Stimulated activated CD8-positive, alpha-beta memory T cell treated with anti-CD3 and anti-CD28 coated beads, Interleukin-7, amount 100 ng/mL, for 48 hours (primary cell): ENCODE results near the gene EGF.
"Not testable (repeated sequence)": the region's sequence is repeated elsewhere in the genome, so short reads cannot be mapped to it uniquely, and the experiment has no call there.

Experiments used
- DNase-seq, 2 donors: peaks; one replicate each; pipeline ENCODE4 v3.0.0-alpha.2; 2020; ENCODE audit warnings: low read depth in 1 of 2; ENCODE audit errors: extremely low read depth in 1 of 2

Gene EGF

GRCh38 chr4:110025056-110025455, 112.4 kb downstream of the EGF start:
- no peak for DNase-seq

GRCh38 chr4:110025718-110026117, 113.0 kb downstream of the EGF start:
- DNase-seq, result no peak

- no peak for DNase-seq
These were observed 119.9 kb downstream of the EGF start for GRCh38 chr4:110032603-110033002.

- no peak for DNase-seq
These were observed 120.8 kb downstream of the EGF start for GRCh38 chr4:110033355-110034025.

- DNase-seq, result no peak
These were observed 121.3 kb downstream of the EGF start for GRCh38 chr4:110034026-110034393.

- DNase-seq, result not testable (repeated sequence)
These were observed 126.5 kb downstream of the EGF start for GRCh38 chr4:110039164-110039563.

GRCh38 chr4:110041735-110042134, 129.1 kb downstream of the EGF start:
- no peak for DNase-seq

GRCh38 chr4:110042545-110043517, 130.1 kb downstream of the EGF start:
- DNase-seq, result no peak

GRCh38 chr4:110046588-110047049, 133.9 kb downstream of the EGF start:
- DNase-seq, result no peak

GRCh38 chr4:110049951-110050925, 137.6 kb downstream of the EGF start:
- DNase-seq, result peak in 1 of 2 donors; percentile 4

- DNase-seq, result peak in 1 of 2 donors; percentile 1
These were observed 142.6 kb downstream of the EGF start for GRCh38 chr4:110055158-110055768.

- DNase-seq, result no peak
These were observed 146.0 kb downstream of the EGF start for GRCh38 chr4:110058677-110059076.

GRCh38 chr4:110059556-110060191, 147.0 kb downstream of the EGF start:
- DNase-seq, result no peak

GRCh38 chr4:110061076-110061475, 148.4 kb downstream of the EGF start:
- no peak for DNase-seq
